Activated naive CD4-positive, alpha-beta T cell (primary cell): ENCODE measurements around the gene NKX2-1.
"Not testable (repeated sequence)": the region's sequence is repeated elsewhere in the genome, so short reads cannot be mapped to it uniquely, and the experiment has no call there.

Experiments used
- DNase-seq, 4 experiments: peaks; one replicate each; lab custom pipeline; 2025; lab: John Stamatoyannopoulos, UW

NKX2-1 gene

GRCh38 chr14:36505181-36505815 lies 14.7 kb downstream of the NKX2-1 start:
- DNase-seq: no peak

GRCh38 chr14:36504771-36505175 lies 15.3 kb downstream of the NKX2-1 start:
- no peak for DNase-seq

- DNase-seq: no peak
Measured at GRCh38 chr14:36503771-36504741, 16.0 kb downstream of the NKX2-1 start.

GRCh38 chr14:36502558-36503508 lies 17.2 kb downstream of the NKX2-1 start:
- DNase-seq: no peak

- DNase-seq: no peak
Measured at GRCh38 chr14:36498938-36499337, 21.1 kb downstream of the NKX2-1 start.

- DNase-seq: no peak
Measured at GRCh38 chr14:36496346-36496745, 23.7 kb downstream of the NKX2-1 start.

- DNase-seq: no peak
Measured at GRCh38 chr14:36495666-36496065, 24.4 kb downstream of the NKX2-1 start.

GRCh38 chr14:36493761-36494160 lies 26.3 kb downstream of the NKX2-1 start:
- no peak for DNase-seq

GRCh38 chr14:36485773-36486172 lies 34.3 kb downstream of the NKX2-1 start:
- no peak for DNase-seq

GRCh38 chr14:36479344-36479743 lies 40.7 kb downstream of the NKX2-1 start:
- no peak for DNase-seq

GRCh38 chr14:36478782-36479181 lies 41.2 kb downstream of the NKX2-1 start:
- DNase-seq: no peak

GRCh38 chr14:36477266-36477665 lies 42.8 kb downstream of the NKX2-1 start:
- no peak for DNase-seq

- DNase-seq: not testable (repeated sequence)
Measured at GRCh38 chr14:36476061-36476460, 44.0 kb downstream of the NKX2-1 start.

- DNase-seq: no peak
Measured at GRCh38 chr14:36474593-36474992, 45.4 kb downstream of the NKX2-1 start.

- DNase-seq: no peak
Measured at GRCh38 chr14:36471431-36471830, 48.6 kb downstream of the NKX2-1 start.

GRCh38 chr14:36467332-36467731 lies 52.7 kb downstream of the NKX2-1 start:
- no peak for DNase-seq
